SK-N-SH (cell line): ENCODE data around the gene PLEKHH1. TPM values are rescaled to one million over a fixed set of nuclear protein-coding genes. Genes with fewer than 3 reads are reported as not detected.

Source experiments
- CTCF ChIA-PET: fragments of 300-600, 350-600 bp; formaldehyde crosslinking; extraction: SDS; loops from one replicate; lab custom pipeline; 2021; lab: Yijun Ruan, JAX
- POLR2A ChIA-PET: fragments of 350-600 bp; sonication (Branson Sonifier 250); formaldehyde crosslinking; extraction: SDS; loops from one replicate; lab custom pipeline; 2020; ENCODE audit warnings: antibody characterized with exemption, inconsistent platforms; lab: Yijun Ruan, JAX
- DNase-seq: peaks from one replicate; pipeline ENCODE4 v3.0.0; 2012
- H2AFZ ChIP-seq: fragments of 200-600 bp; sonication (generic); 2 replicates; pipeline ENCODE4 v1.8.1; 2016; ENCODE audit warnings: antibody characterized with exemption, mild to moderate bottlenecking, low read depth
- H3F3A ChIP-seq: fragments of 200-600 bp; sonication (generic); replicated peaks from 2 replicates; pipeline ENCODE3; 2016; ENCODE audit warnings: antibody characterized with exemption, mild to moderate bottlenecking; ENCODE audit not compliant: insufficient read depth
- H3K27ac ChIP-seq, 2 experiments: fragments of 200-500 bp in 1 of 2; fragments of 200-600 bp in 1 of 2; sonication (Bioruptor generic) in 1 of 2; sonication (generic), shearing (Covaris generic) in 1 of 2; 2 replicates each; pipeline versions ENCODE4 v1.5.1 to v1.6.1; 2014 to 2016; ENCODE audit warnings: low read depth in 2 of 2, inconsistent platforms in 1 of 2, low read length in 1 of 2, mild to moderate bottlenecking in 1 of 2, mixed read lengths in 1 of 2
- H3K27me3 ChIP-seq: fragments of 200-600 bp; sonication (generic), shearing (Covaris generic); 2 replicates; pipeline ENCODE4 v1.6.1; 2016; ENCODE audit warnings: mixed run types; ENCODE audit not compliant: insufficient read depth
- H3K36me3 ChIP-seq, 2 experiments: fragments of 200-500 bp in 1 of 2; fragments of 200-600 bp in 1 of 2; sonication (Bioruptor generic) in 1 of 2; sonication (generic) in 1 of 2; replicated peaks in 1 of 2; 2 replicates each; pipeline versions ENCODE3 to v1.5.1; 2014 to 2016; ENCODE audit warnings: low read length in 1 of 2, mild to moderate bottlenecking in 1 of 2; ENCODE audit not compliant: insufficient read depth in 2 of 2, control insufficient read depth in 1 of 2
- H3K4me1 ChIP-seq, 2 experiments: fragments of 200-500 bp in 1 of 2; fragments of 200-600 bp in 1 of 2; sonication (Bioruptor generic) in 1 of 2; sonication (generic), shearing (Covaris generic) in 1 of 2; 2 replicates each; pipeline versions ENCODE4 v1.5.1 to v1.6.1; 2014 to 2016; ENCODE audit warnings: low read depth in 1 of 2, low read length in 1 of 2, mixed run types in 1 of 2; ENCODE audit not compliant: insufficient read depth in 2 of 2, control insufficient read depth in 1 of 2
- H3K4me2 ChIP-seq: fragments of 200-600 bp; sonication (generic), shearing (Covaris generic); 2 replicates; pipeline ENCODE4 v1.6.1; 2017; ENCODE audit warnings: mixed run types
- H3K4me3 ChIP-seq, 2 experiments: fragments of 200-500 bp in 1 of 2; fragments of 200-600 bp in 1 of 2; sonication (Bioruptor generic) in 1 of 2; sonication (generic), shearing (Covaris generic) in 1 of 2; 2 replicates each; pipeline versions ENCODE4 v1.5.1 to v1.8.1; 2014 to 2016; ENCODE audit warnings: low read depth in 2 of 2, inconsistent platforms in 1 of 2, low read length in 1 of 2, mild to moderate bottlenecking in 1 of 2, mixed read lengths in 1 of 2, moderate library complexity in 1 of 2
- H3K79me2 ChIP-seq: fragments of 200-600 bp; sonication (generic); 2 replicates; pipeline ENCODE4 v1.8.1; 2017; ENCODE audit warnings: mild to moderate bottlenecking; ENCODE audit not compliant: insufficient read depth
- H3K9ac ChIP-seq: fragments of 200-600 bp; sonication (generic); 2 replicates; pipeline ENCODE4 v1.6.1; 2017; ENCODE audit warnings: mixed run types
- H3K9me2 ChIP-seq: fragments of 200-600 bp; sonication (generic); 2 replicates; pipeline ENCODE4 v1.6.1; 2017; ENCODE audit warnings: mixed run types
- H3K9me3 ChIP-seq: fragments of 200-600 bp; sonication (generic); 2 replicates; pipeline ENCODE4 v1.6.1; 2017; ENCODE audit warnings: mixed run types, mild to moderate bottlenecking, moderate library complexity
- H4K20me1 ChIP-seq: fragments of 200-600 bp; sonication (generic); 2 replicates; pipeline ENCODE4 v1.6.1; 2017; ENCODE audit warnings: mild to moderate bottlenecking, mixed run types; ENCODE audit not compliant: insufficient read depth
- CTCF ChIP-seq: fragments of 200-600 bp; sonication (generic); IDR thresholded peaks from 2 replicates; pipeline ENCODE4 v1.6.1; 2017; ENCODE audit warnings: antibody characterized with exemption, mild to moderate bottlenecking, moderate library complexity
- EP300 ChIP-seq, 2 experiments: IDR thresholded peaks; 2 replicates each; pipeline versions ENCODE4 v1.4.0 to v1.6.1; 2012; ENCODE audit warnings: borderline replicate concordance in 1 of 2, low read depth in 1 of 2, low read length in 1 of 2
- FOSL2 ChIP-seq: IDR thresholded peaks from 2 replicates; pipeline ENCODE4 v1.4.0; 2012; ENCODE audit warnings: low read depth, mild to moderate bottlenecking, moderate library complexity, borderline replicate concordance
- FOXJ3 ChIP-seq: sonication (generic); formaldehyde crosslinking; IDR thresholded peaks from 2 replicates; pipeline ENCODE4 v1.5.1; 2020; ENCODE audit warnings: mild to moderate bottlenecking, missing genetic modification reagents
- FOXM1 ChIP-seq: IDR thresholded peaks from 2 replicates; pipeline ENCODE4 v1.4.0; 2012; ENCODE audit warnings: low read depth, mild to moderate bottlenecking
- GABPA ChIP-seq: IDR thresholded peaks from 2 replicates; pipeline ENCODE4 v1.4.0; 2012; ENCODE audit warnings: low read depth, mild to moderate bottlenecking
- GATA2 ChIP-seq: sonication (generic); formaldehyde crosslinking; IDR thresholded peaks from 2 replicates; pipeline ENCODE4 v1.5.0; 2020; ENCODE audit warnings: mild to moderate bottlenecking, missing genetic modification reagents
- MAX ChIP-seq: IDR thresholded peaks from 2 replicates; pipeline ENCODE4 v1.4.0; 2012; ENCODE audit warnings: low read depth
- MEF2A ChIP-seq: IDR thresholded peaks from 2 replicates; pipeline ENCODE4 v1.4.0; 2012; ENCODE audit warnings: low read depth, borderline replicate concordance
- NFIC ChIP-seq: IDR thresholded peaks from 2 replicates; pipeline ENCODE4 v1.4.0; 2012; ENCODE audit warnings: borderline replicate concordance
- NRF1 ChIP-seq: IDR thresholded peaks from 2 replicates; pipeline ENCODE4 v1.6.1; 2012; ENCODE audit warnings: low read depth, mild to moderate bottlenecking, low read length
- PBX3 ChIP-seq: IDR thresholded peaks from 2 replicates; pipeline ENCODE4; 2012
- POLR2AphosphoS5 ChIP-seq: IDR thresholded peaks from 2 replicates; pipeline ENCODE4 v1.6.1; 2012; ENCODE audit warnings: low read depth, low read length
- RCOR1 ChIP-seq: fragments of 150-350 bp; IDR thresholded peaks from 2 replicates; pipeline ENCODE4 v1.6.1; 2017; ENCODE audit warnings: antibody characterized with exemption, low read length
- RFX5 ChIP-seq: IDR thresholded peaks from 2 replicates; pipeline ENCODE4 v1.6.1; 2012; ENCODE audit warnings: mild to moderate bottlenecking, improper control_type of control experiment, low read length
- SMC3 ChIP-seq: IDR thresholded peaks from 2 replicates; pipeline ENCODE4 v1.6.1; 2012; ENCODE audit warnings: low read depth, low read length, improper control_type of control experiment
- ZBTB33 ChIP-seq: IDR thresholded peaks from 2 replicates; pipeline ENCODE4 v1.4.0; 2012; ENCODE audit warnings: low read depth, borderline replicate concordance
- WGBS: methylation state at CpG from one replicate; pipeline ENCODE4 v1.1.6; 2017; ENCODE audit warnings: low lambda C conversion rate; 5-methylcytosine and 5-hydroxymethylcytosine counted together
- polyA plus RNA-seq, 3 experiments: library from polyadenylated mRNA; depleted of rRNA; stranded (reverse); fragments of >200 nt; gene quantifications; 2 replicates each; pipeline ENCODE4 v1.2.3, GENCODE V29; 2012

Gene PLEKHH1
- polyA plus RNA-seq, 1 of the 3 experiments (the other 2 are of a cell fraction), result 1.6 TPM

GRCh38 chr14:67553547-67553946 lies 20.5 kb downstream of the PLEKHH1 start:
- Histone ChIP-seq H3K27ac (no peak overlapping the region), H3F3A (no peaks in the 10 kb centered on the region), H2AFZ (no peak overlapping the region), H3K9me2 (no peaks in the 10 kb centered on the region), H3K9ac (no peak overlapping the region), H3K4me1 (no peaks in the 10 kb centered on the region), H3K9me3 (no peaks in the 10 kb centered on the region), H3K4me3 (no peak overlapping the region), H4K20me1 (no peaks in the 10 kb centered on the region), H3K27me3 (no peaks in the 10 kb centered on the region), H3K4me2 (no peak overlapping the region), H3K79me2 (no peaks in the 10 kb centered on the region), H3K36me3 (no peaks in the 10 kb centered on the region)
- no peak for DNase-seq
- TF ChIP-seq MEF2A, result no peak
- TF ChIP-seq FOXM1, result no peak
- TF ChIP-seq EP300 (IDR thresholded peaks at IDR 0.05; ENCODE audit: borderline replicate concordance in 1 of 2, low read depth in 1 of 2, low read length in 1 of 2), result no peak
- TF ChIP-seq FOSL2, result no peak
- no peak for TF ChIP-seq NRF1
- 92% methylated on average over 2 of the region's 3 CpGs for WGBS
- CTCF ChIA-PET, result interaction anchor here (0.8 to 2.0 kb wide), 3 partner anchors 18 to 151 kb away, joined by 3 to 8 read pairs (median 5); no protein-coding TSS in a partner anchor
- POLR2A ChIA-PET, result no interaction called here

- Histone ChIP-seq H3F3A (no peaks in the 10 kb centered on the region), H3K9me2 (no peaks in the 10 kb centered on the region), H3K36me3 (no peaks in the 10 kb centered on the region), H3K4me3 (no peak overlapping the region), H3K4me2 (no peak overlapping the region), H3K4me1 (no peaks in the 10 kb centered on the region), H3K79me2 (no peaks in the 10 kb centered on the region), H3K9ac (no peak overlapping the region), H4K20me1 (no peaks in the 10 kb centered on the region), H3K27ac (no peak overlapping the region), H2AFZ (no peak overlapping the region), H3K27me3 (no peaks in the 10 kb centered on the region), H3K9me3 (no peaks in the 10 kb centered on the region)
- WGBS, result 77% methylated on average over 5 of the region's 7 CpGs
- no peak for DNase-seq
- CTCF ChIA-PET, result interaction anchor here (0.8 to 4.0 kb wide), 6 partner anchors 16 to 150 kb away, joined by 3 to 18 read pairs (median 5); no protein-coding TSS in a partner anchor
- POLR2A ChIA-PET, result no interaction called here
- no peak for TF ChIP-seq GATA2 (CRISPR knock-in tag)
- no peak for TF ChIP-seq RCOR1
- no peak for TF ChIP-seq FOXJ3 (CRISPR knock-in tag)
Measured at GRCh38 chr14:67554341-67554740, 21.3 kb downstream of the PLEKHH1 start.

GRCh38 chr14:67555518-67556090 lies 22.5 kb downstream of the PLEKHH1 start:
- Histone ChIP-seq H3K36me3 (no peaks in the 10 kb centered on the region), H3K4me3 (no peak overlapping the region), H3K79me2 (no peaks in the 10 kb centered on the region), H3K9me2 (no peaks in the 10 kb centered on the region), H3K9me3 (no peaks in the 10 kb centered on the region), H3F3A (no peaks in the 10 kb centered on the region), H3K27ac (no peak overlapping the region), H2AFZ (no peak overlapping the region), H3K4me1 (no peaks in the 10 kb centered on the region), H3K27me3 (no peaks in the 10 kb centered on the region), H3K9ac (no peak overlapping the region), H3K4me2 (no peak overlapping the region), H4K20me1 (no peaks in the 10 kb centered on the region)
- ChIA-PET POLR2A (interaction anchor here (1.0 kb wide), 1 partner anchor 23 kb away, joined by 3 read pairs; the partner anchor contains the start of gene PLEKHH1), CTCF (interaction anchor here (1.4 to 4.0 kb wide), 5 partner anchors 15 to 149 kb away, joined by 4 to 18 read pairs (median 15); no protein-coding TSS in a partner anchor)
- no peak for DNase-seq
- WGBS, result 76% methylated on average over 10 of the region's 11 CpGs
- TF ChIP-seq PBX3 (no peak), MEF2A (no peak), NFIC (no peak), RFX5 (no peak), POLR2AphosphoS5 (no peak), ZBTB33 (no peak), CTCF (no peak), GABPA (no peak), SMC3 (no peak), FOSL2 (no peak), MAX (no peak)
